ENCODE data around the gene MX2. TPM values are rescaled to one million over a fixed set of nuclear protein-coding genes. Genes with fewer than 3 reads are reported as not detected.

The MX2 gene
- total and polyA plus RNA-seq, 2 donors (not counting 3 experiments of a cell fraction or from before 2014, with no cell fraction given), result 0.01 TPM; not detected in 1

DNA sequence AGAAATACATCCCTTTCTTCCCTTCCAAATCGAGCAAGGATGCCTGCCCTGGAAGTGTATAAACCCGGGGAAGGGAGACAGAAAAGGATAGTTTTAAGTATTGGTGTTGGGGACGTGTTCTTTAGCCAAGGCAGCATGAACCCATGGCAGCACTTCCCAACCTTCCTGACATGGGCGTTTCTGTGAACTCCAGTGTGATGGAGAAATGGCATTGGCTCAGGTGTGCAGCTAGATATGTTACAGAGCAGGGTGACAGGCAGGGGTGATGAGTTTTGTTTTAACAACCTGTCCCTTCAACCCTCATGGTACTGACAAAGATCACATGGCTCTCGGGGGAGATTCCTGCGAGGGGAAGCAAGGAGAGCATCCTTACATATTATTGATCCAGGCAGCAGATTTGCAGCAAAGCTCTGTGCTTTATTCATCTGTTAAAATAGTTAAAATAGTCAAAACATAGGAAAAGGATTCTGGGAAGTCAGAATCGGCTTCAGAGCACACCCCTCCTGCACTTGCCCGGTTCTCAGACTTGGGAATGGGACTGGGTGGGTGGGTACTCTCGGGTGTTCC lies 68.2 kb downstream of the MX2 start:
- CTCF ChIA-PET, result no interaction called here
- BruUV-seq (replicated peaks), result no TSS peak

More for the DNA sequence above, 68.2 kb downstream of the MX2 start:
- H3K27ac ChIP-seq (ENCODE audit: insufficient read depth, low read depth, low read length), result no peak overlapping the region
- TF ChIP-seq POLR2A (IDR thresholded peaks at IDR 0.05; ENCODE audit: low read depth, low read length) (no peak), MYC (IDR thresholded peaks at IDR 0.05; ENCODE audit: low read depth, low read length) (no peak), EZH2 (IDR thresholded peaks at IDR 0.05; ENCODE audit: borderline replicate concordance, low read depth, low read length, severe bottlenecking) (no peak), FOS (IDR thresholded peaks at IDR 0.05; ENCODE audit: borderline replicate concordance, insufficient read depth, low read length) (no peak), POLR2AphosphoS5 (IDR thresholded peaks at IDR 0.05; ENCODE audit: insufficient read depth, low read depth, low read length) (no peak)
- TF ChIP-seq, protein P1, sequence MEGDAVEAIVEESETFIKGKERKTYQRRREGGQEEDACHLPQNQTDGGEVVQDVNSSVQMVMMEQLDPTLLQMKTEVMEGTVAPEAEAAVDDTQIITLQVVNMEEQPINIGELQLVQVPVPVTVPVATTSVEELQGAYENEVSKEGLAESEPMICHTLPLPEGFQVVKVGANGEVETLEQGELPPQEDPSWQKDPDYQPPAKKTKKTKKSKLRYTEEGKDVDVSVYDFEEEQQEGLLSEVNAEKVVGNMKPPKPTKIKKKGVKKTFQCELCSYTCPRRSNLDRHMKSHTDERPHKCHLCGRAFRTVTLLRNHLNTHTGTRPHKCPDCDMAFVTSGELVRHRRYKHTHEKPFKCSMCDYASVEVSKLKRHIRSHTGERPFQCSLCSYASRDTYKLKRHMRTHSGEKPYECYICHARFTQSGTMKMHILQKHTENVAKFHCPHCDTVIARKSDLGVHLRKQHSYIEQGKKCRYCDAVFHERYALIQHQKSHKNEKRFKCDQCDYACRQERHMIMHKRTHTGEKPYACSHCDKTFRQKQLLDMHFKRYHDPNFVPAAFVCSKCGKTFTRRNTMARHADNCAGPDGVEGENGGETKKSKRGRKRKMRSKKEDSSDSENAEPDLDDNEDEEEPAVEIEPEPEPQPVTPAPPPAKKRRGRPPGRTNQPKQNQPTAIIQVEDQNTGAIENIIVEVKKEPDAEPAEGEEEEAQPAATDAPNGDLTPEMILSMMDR (IDR thresholded peaks at IDR 0.05; ENCODE audit: extremely low read depth in 1 of 2, insufficient read depth in 1 of 2, low read depth in 1 of 2, low read length in 2 of 2), result no peak
- H3K4me2 ChIP-seq (ENCODE audit: insufficient read depth, low read length), result no peak overlapping the region
- dilution Hi-C loops (cut with MboI; ENCODE audit: extremely low pct_ligation_motif_present, low sequenced_read_pairs), result no loop called here
- H3K27me3 ChIP-seq (ENCODE audit: control insufficient read depth in 2 of 2, insufficient read depth in 2 of 2, low read length in 2 of 2), result peaks cover 7 to 11% of the 10 kb centered on the region in 2 experiments
- intact Hi-C loops (cut with micrococcal nuclease), result no loop called here
- no peaks in the 10 kb centered on the region for H3K9me1 ChIP-seq (replicated peaks; ENCODE audit: control insufficient read depth, extremely low read depth, insufficient read depth, low read length)
- POLR2A ChIA-PET, result interaction anchor here (0.7 kb wide), 1 partner anchor 114 kb away, joined by 7 read pairs; no protein-coding TSS in a partner anchor
- H2AFZ ChIP-seq (ENCODE audit: low read depth, low read length), result no peak overlapping the region
- H3K4me3 ChIP-seq (replicated peaks in 1 of 3; ENCODE audit: insufficient read depth in 1 of 3, low read depth in 1 of 3, low read length in 3 of 3), result no peak overlapping the region
- peaks cover 6% of the 10 kb centered on the region for H3K4me1 ChIP-seq (ENCODE audit: control insufficient read depth, extremely low read depth, insufficient read depth, low read length)
- DNase-seq (ENCODE audit: low read depth, low spot score), result no peak
- FAIRE-seq, result no peak
- H3K36me3 ChIP-seq (ENCODE audit: control insufficient read depth in 2 of 2, extremely low read depth in 1 of 2, insufficient read depth in 2 of 2, low read length in 2 of 2), result no peaks in the 10 kb centered on the region
- H3K9ac ChIP-seq (replicated peaks; ENCODE audit: extremely low read depth, insufficient read depth, low read length), result no peak overlapping the region
- H3K9me3 ChIP-seq (replicated peaks; ENCODE audit: control insufficient read depth, insufficient read depth, low read length), result no peaks in the 10 kb centered on the region
- H4K20me1 ChIP-seq (replicated peaks; ENCODE audit: control insufficient read depth, extremely low read depth, insufficient read depth, low read length), result no peaks in the 10 kb centered on the region
- no peaks in the 10 kb centered on the region for H3K79me2 ChIP-seq (ENCODE audit: control insufficient read depth, insufficient read depth, low read length)

Measured in endothelial cell of umbilical vein (primary cell).